ENCODE measurements around the gene FAM217B.

GRCh38 chr20:59955131-59955796, 15.1 kb downstream of the FAM217B start:
- TF ChIP-seq CTCF (IDR thresholded peaks at IDR 0.05): peak in 2 of 6 experiments; percentile 21 to 44
- no peak for TF ChIP-seq POLR2A (IDR thresholded peaks at IDR 0.05)

Data from esophagus squamous epithelium (tissue), 4 donors.